HG03457 (cell line): Measurements from ENCODE around the gene GSK3B.
"Not testable (repeated sequence)": the region's sequence is repeated elsewhere in the genome, so short reads cannot be mapped to it uniquely, and the experiment has no call there.

Experiments
- ATAC-seq: cut with Tn5 transposase; IDR thresholded peaks from one replicate; pipeline ENCODE4 v1.9.1; 2021; ENCODE audit warnings: moderate number of reproducible peaks; ENCODE audit not compliant: unreplicated experiment

Gene GSK3B

DNA sequence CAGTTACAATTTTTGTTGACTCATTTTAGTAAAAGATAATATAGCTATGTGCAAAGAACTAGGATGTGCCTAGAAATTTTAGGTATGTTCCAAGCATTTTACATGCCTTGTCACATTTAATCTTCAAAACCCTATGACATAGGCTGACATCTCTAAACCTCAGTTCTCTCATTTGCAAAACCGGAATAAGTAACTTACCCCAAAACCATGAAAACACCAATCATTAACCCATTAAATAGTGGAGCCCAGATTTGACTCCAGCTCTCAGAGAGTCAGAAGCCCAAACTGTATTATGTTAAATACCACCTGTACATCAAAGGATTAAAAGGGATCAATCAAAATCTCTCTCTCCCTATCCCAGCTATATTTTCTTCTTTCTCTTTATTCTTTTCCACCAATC, 36.6 kb downstream of the GSK3B start:
- peak; percentile 54 for ATAC-seq

DNA sequence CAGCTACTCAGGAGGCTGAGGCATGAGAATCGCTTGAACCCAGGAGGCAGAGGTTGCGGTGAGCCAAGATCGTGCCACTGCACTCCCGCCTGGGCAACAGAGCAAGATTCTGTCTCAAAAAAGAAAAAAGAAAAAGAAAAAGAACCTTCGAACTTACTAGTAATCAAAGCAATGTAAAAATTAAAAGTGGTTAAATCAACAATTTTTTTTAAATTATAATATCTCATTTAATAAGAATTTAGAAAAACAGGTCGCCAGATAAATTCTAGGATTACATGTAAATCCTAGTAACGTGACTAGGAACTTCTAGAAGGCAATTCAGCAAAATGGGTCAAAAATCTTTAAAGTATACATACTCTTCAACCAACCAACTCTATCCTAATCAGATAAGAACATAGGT, 37.2 kb downstream of the GSK3B start:
- ATAC-seq = no peak

DNA sequence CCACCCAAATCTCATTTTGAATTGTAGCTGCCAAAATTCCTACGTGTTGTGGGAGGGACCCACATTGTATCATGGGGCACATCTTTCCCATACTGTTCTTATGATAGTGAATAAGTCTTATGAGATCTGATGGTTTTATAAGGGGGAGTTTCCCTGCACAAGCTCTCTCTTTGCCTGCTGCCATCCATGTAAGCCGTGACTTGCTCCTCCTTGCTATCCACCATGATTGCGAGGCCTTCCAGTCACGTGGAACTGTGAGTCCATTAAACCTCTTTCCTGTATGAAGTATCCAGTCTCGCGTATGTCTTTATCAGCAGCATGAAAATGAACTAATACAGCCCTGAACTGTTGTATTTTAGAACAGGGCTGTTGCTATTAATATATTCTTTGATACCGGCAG, 40.6 kb downstream of the GSK3B start:
- ATAC-seq = not testable (repeated sequence)

DNA sequence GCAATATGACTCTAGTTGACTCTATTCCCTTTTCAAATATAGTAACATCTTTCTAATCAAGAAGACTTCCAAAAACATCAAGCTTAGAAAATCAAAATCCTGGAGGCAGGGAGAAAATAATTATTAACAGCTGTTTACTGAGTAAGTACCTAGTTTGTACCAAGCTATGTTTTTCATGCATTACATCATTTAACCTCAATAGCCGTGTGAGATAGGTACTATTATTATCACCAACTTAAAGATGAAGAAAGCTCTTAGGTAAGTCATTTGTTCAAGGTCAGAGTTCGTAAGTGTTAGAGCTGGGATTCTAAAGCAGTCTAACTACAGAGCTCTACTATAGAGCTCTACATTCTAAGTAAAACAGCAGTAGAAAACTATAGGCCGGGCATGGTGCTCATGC, 41.6 kb downstream of the GSK3B start:
- ATAC-seq = peak; percentile 31

DNA sequence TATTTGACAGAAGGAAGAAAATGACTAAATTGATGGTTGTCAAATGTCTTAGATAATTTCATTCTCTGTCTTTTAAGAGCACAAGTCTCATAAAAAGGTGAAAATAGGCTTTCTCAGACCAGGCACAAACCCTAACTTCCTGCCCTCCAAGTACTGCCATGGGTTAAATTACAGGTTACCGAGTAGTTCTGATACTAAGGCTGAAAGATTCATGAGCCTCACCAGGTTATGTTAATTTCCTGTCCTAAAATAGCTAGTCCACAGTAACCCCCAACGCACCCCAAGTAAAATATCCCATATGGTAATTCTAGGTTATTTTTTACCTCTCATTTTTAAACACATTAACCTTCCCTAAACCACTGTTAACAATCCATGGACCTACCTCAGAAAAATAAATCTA, 42.0 kb downstream of the GSK3B start:
- ATAC-seq = peak; percentile 87

DNA sequence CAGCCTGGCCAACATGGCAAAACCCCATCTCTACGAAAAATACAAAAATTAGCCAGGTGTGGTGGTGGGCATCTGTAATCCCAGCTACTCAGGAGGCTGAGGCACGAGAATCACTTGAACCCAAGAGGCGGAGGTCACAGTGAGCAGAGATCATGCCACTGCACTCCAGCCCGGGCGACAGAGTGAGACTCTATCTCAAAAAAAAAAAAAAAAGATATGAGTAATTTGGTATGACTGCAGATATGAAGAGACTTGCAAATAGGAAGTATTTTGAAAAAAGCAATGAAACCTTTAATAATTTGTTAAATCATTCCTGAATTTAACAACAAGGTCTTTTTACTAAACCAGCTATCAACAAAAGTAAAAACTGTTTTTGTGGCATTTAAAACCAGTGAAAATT, 42.7 kb downstream of the GSK3B start:
- not testable (repeated sequence) for ATAC-seq

DNA sequence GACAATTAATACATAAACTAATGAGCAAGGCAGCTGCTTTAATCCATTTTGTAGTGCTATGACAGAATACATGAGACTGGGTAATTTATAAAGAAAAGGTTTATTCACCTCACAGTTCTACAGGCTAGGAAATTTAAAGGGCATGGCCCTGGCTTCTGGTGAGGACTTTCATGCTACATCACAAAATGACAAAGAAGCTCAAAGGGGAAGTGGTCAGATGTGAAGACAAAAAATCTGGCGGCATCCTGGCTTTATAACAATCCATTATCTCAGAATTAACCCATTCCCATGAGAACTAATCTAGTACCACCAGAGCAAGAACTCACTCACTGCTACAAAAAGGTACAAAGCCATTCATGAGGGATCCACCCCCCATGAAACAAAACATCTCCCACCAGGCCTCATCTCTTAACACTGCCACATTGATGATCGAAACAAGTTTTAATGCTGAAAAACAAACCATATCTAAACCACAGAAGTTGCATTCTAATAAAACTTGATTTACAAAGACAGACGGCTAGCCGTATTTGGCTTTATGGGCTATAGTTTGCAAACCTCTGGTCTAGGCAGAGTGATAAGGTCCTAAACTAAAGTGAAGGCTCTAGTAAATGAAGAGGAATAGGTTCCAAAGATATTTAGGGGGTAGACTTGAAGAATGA, 44.2 kb downstream of the GSK3B start:
- no peak for ATAC-seq

DNA sequence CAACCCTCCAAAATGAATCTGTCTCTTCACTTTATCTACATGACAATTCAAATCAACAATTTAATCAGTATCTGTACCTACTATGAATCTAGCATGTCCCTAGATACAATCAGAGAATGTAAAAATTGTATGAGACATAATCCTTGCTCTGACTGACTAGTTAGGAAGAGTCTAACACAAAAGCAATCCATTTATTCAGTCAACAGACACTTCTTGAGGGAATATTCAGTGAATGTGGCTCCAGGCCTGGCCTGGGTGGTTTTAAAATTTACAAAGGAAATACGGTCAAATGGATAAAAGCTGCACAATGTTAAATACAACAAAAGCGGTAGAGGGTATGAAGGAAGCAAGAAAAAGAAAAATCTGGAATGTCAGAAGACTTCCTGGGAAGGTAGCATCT, 45.2 kb downstream of the GSK3B start:
- ATAC-seq = no peak

DNA sequence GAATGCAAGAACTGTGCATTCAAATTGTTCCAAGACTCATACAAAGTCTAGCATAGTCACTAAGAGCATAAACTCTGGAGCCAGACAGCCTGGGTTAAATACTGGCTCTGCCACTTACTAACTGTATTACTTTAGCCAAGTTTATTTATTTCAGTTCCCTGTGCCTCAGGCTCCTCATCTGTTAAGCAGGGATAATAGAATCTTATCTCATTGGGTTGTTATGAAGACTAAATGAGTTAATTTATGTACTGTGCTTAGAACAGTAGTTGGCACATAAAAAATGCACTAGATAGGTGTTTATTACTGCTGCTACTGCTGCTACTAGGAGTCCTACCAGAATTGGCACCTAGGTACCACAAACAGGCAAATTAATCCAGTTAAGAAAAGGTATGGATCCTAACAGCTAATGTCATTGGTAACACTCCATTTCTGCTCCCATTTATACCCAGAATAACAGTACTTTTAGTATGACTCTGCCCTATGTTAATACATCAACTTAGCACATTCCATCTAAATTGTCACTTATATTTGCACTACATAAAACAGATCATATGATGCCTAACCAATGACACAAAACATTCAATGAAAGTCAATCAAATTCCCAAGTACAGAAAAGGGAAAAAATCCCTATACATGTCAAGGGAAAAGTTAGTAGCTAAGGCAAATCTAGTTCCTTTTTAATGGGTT, 45.7 kb downstream of the GSK3B start:
- no peak for ATAC-seq

DNA sequence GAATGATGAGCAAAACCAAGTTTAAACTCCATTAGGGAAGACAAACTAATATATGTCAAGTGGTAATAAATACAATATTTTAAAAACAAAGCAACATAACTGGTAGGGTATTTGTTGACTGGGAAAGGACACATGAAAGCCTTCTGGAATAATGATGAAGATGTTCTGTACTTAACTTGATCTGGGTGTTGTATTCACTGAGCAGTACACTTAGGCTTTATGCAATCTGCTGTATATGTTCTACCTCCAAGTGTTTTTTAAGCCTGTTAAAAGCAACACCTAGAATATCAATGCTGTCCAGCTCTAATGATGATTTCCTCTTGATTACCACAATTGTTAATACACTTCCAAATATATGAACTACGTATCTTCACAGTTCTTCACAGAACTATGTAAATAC, 46.6 kb downstream of the GSK3B start:
- no peak for ATAC-seq

DNA sequence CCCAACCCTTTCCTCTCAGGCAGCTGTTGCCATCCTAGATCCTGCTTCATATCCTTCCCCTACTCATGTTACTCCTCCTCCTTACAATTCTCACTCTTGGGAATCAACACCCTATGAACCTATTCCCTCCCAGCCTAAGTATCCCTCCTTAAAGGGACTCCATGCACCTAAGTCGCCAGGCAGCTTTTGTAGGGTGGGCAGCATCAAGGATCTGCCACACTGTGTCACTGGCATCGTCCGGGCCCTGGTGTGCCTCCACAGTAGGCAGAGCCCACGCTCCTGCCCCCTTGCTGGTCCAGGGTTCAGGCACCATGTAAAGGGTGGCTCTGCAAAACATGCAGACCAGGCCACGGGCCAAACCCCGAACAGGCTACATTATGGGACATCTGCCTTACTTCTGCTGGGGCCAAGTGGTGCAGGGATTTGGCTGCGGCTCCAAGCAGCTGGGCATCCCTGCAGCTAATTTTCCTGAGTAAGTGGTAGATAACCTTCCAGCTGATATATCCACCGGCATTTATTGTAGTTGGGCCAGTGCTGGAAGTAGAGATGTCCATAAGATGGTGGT, 53.4 kb downstream of the GSK3B start:
- no peak for ATAC-seq

DNA sequence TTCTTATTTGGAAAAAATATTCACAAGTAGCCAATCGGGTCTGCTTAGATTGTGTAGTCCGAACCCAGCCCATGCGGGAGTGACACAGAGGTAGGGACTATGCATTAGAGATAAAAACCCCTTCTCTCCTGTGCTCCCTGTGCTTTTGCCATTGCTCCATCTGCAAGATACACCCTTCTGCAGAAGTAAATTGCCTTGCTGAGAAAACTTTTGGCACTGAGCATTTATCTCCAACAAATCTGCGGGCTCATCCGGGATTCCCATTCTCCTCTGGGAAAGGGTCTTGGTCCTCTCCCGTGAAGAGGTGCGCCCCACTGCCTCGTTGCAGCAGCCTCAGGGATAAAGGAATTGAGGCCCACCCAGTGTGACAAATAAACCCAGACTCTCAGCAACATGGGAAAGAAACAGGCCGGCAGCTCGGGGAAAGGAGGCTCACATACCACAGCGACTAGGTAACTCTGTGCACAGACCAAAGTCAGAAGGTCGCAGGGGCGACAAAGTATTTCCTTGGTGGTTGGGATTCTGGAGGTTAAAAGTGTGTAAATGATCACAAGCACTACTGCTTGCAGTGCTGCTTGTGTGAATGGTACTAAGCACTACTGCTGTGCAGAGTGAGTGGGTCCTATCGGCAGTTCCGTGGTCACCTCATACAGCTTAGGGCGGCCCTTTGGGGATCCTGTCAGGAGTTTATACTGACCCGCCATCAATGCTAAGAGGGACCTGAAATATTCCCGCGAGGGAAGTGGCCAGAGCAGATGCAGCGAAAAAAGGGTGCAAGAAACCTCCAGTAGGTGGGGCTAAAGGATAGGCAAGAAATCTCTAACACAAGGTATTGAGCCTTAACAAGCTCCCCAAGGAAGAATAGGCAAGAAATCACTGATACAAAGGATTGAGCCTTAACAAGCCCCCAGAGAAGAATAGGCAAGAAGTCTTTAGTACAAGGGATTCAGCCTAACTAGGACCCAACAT, 54.3 kb downstream of the GSK3B start:
- ATAC-seq = no peak

DNA sequence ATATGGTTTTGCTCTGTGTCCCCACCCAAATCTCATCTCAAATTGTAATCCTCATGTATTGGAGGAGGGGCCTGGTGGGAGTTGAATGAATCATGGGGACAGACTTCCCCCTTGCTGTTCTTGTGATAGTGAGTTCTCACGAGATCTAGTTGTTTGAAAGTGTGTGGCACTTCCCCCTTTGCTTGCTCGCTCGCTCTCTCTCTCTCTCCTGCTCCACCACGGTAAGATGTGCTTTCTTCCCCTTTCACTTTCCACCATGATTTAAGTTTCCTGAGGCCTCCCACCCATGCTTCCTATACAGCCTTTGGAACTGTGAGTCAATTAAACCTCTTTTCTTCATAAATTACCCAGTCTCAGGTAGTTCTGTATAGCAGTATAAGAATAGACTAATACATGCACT, 60.7 kb downstream of the GSK3B start:
- no peak for ATAC-seq

DNA sequence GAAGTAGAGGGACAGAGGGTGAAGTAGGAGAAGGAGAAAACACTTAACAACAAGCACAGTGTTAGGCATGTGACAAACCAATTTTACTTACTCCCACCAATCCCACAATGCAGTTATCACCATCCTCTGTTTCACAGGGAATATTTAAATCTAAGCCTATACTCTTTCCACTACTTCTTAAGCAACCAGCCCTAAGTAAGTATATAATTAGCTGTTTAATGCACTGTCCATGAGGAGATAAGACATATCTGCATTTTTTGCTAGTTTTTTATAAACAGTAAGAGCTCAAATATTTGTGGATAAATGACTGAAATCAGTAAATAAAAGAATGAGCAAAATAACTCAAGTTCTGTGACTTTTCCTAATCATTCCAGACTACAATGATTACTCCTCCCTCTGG, 62.7 kb downstream of the GSK3B start:
- ATAC-seq = no peak

DNA sequence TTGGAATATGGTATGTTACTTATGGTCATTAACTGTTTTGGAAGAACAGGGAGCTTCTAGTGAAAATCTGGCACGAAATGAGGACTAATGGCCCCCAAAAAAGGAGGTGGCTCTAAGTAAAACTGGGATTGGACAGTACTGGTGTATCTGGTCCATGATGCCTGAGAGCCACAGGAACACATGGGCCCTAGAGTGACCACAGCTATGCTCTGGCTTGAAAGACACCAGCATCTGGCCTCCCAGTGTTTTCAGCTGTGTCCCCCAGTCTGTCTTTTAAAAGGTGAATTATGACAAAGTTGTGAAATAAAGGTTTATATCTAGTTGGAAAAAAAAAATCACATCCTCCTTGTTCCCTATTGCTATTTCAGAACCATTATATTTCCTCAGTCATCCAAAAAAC, 64.5 kb downstream of the GSK3B start:
- no peak for ATAC-seq

DNA sequence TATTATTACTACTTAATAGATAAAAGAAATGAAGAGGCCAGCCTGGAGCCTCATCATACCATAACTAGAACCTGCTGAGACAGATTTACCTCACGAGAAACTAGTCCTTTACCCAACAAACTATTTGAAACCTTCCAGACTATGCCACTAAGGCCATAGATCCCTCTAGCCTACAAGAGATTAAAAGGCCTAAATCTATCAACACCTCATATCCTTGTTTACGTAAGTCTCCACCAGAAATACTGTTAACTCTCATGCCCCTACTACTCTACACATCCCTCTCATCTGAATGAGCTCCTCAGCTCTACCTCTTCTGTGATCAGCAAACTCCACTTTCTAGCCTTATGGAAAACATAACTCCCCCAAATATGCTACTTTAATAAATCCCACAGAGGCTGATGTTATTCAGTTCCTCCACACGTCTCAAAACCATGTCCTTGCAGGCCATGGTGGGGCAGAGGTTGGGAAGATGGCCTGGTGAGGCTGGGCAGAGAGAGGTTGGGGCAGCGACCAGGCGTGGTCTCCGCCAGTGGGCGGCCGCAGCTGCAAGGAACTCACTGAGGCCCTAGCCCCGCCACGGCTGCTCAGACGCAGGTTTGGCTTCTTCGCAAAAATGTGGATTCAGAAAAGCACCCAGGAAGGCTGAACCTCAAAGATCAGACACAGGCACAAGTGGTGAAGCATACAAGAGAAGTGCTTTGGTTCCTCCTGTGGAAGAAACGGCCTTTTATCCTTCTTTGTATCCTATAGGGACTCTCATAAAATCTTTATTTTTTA, 65.8 kb downstream of the GSK3B start:
- ATAC-seq = no peak

DNA sequence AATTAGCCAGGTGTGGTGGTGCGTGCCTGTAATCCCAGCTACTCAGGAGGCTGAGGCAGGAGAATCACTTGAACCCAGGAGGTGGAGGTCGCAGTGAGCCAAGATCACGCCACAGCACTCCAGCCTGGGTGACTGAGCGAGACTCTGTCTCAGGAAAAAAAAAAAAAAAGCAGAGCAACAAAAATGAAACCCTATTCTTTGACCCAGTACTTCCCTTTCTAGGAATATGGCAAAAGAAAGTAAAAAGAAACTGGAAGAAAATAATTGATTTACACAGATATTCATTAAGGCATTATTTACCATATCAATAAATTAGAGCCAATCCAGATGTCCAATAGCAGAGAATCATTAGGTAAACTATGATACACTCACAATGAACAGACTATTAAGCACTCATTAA, 67.0 kb downstream of the GSK3B start:
- no peak for ATAC-seq

DNA sequence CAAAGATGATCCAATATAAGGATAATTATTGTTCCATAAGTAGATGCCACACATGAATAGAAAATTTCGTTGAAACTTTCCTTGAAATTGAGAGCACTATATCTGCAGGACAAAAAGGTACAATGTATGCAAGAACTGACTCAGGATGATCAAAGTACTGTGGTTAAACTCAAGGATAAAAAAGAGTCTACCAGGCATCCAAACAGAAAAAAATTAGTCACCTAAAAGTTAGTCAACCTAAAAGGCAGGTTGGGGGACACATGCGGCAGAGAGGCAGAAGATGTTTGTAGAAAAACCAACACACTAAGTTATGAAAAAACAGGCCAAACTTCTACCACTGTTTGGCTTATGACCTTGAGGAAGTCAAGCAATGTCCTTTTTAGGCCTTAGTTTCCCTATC, 68.7 kb downstream of the GSK3B start:
- no peak for ATAC-seq

DNA sequence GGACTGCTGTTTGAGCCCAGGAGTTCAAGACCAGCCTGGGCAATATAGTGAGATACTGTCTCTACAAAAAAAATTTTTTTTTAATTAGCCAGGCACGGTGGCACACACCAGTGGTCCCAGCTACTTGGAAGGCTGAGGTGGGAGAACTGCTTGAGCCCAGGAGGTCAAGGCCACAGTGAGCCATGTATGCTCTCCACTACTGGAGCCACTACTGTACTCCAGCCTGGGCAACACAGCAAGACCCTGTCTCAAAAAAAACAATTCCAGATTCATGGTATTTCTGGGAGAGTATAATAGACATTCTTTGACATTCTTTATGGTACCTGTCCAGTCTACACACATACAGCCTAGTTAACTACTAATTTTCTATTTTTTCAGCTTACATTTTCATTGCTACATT, 70.1 kb downstream of the GSK3B start:
- ATAC-seq = no peak

DNA sequence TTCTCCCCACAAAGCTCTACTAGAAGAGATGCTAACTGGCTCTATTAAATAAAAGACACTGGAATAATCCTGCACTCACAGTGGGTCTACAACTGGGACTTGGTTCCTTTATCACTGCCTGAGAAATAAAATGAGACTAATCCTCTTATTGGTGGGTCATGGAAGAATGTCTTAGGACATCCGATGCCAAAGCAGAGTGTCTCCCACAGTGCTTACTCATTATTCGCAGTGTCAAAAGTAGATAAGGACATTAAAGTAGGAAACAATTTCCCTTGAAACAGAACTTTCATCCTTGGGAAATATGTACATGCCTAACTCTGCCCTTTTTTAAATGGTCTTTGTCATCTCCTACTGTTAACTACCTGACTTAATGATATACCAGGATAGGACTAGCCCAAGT, 71.5 kb downstream of the GSK3B start:
- ATAC-seq = no peak

DNA sequence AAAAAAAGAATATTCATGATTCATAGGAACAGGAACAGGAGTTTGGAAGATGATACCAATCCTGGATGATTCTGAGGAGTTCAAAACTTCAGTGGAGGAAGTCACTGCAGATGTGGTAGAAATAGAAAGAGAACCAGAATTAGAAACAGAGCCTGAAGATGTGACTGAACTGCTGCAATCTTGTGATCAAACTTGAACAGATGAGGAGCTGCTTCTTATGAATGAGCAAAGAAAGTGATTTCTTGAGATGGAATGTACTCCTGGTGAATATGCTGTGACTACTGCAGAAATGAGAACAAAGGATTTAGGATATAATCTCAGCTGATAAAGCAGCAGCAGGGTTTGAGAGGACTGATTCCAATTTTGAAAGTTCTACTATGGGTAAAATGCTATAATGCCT, 72.7 kb downstream of the GSK3B start:
- ATAC-seq = no peak
